ENCODE data around the gene TEKT3.

Gene TEKT3

DNA sequence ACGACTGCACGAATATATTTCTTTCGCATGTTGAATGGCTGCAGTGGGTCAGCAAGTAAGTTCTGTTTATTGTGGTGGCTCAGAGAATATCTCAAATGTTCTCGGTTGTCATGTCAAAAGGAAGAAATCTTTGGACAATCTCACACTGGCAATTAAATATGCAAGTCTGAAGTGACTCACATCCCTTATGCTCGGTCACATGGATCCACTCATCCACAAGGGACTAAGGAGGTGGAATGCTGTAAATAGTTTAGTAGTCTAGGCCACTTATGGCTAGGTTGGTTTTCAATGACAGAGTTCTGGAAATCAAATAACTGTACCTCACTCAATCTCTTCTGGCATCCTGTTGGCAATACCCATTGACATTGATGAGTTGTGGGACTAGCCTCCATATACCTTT lies 43.2 kb downstream of the TEKT3 start:
- no peak for TF ChIP-seq POLR2A (IDR thresholded peaks at IDR 0.05; ENCODE audit: low read length)
- TF ChIP-seq GATA1 (IDR thresholded peaks at IDR 0.05; ENCODE audit: low read depth, low read length), result no peak
- no peak for DNase-seq

DNA sequence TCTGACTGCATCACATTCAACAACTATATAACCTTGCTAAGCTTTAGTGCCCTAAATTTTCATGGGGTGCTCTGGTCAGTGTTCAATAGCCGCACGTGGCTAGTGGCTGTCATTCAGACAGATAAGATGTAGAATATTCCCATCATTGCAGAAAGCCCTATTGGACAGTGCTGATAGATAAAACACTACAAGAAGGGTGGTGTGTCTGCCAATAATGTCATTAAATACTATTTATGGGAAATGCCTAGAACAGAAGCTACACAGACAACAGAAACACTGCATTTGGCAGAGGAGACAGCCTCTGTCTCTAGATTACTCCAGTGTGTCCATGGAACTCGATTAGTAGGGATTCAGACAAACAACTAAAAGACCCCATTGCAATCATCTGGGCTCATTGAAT lies 47.8 kb downstream of the TEKT3 start:
- DNase-seq, result no peak
- TF ChIP-seq POLR2A (IDR thresholded peaks at IDR 0.05; ENCODE audit: low read length) (no peak), GATA1 (IDR thresholded peaks at IDR 0.05; ENCODE audit: low read depth, low read length) (no peak)

DNA sequence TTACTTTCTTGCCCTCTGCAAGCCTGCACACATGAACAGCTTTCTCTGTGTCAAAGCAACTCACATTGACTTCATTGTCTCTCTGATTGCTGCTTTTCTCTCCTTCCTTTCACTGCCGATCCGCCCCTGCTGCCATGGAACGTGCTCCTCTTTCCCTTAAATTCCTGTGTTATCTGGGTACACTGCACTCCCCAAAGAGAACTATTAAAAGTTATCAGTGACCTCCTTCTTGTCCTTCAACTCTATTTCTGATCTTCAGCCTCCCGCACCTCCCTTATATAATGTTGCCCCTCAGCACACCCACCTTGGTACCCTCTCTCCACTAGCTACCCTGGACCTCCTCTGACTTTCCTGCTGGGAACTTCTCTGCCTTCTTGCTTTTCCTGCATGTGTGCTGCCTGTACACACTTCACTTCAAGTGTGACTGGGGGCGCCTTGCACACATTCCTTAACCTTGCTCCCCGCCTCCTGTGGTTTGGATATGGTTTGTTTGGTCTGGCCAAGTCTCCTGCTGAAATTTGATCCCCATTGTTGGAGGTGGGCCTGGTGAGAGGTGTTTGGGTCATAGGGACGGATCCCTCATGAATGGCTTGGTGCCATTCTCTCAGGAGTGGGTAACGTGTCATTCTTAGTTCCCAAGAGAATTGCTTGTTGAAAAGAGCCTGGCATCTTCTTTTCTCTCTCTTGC lies 49.6 kb downstream of the TEKT3 start:
- no peak for DNase-seq
- TF ChIP-seq POLR2A (IDR thresholded peaks at IDR 0.05; ENCODE audit: low read length) (no peak), GATA1 (IDR thresholded peaks at IDR 0.05; ENCODE audit: low read depth, low read length) (no peak)

DNA sequence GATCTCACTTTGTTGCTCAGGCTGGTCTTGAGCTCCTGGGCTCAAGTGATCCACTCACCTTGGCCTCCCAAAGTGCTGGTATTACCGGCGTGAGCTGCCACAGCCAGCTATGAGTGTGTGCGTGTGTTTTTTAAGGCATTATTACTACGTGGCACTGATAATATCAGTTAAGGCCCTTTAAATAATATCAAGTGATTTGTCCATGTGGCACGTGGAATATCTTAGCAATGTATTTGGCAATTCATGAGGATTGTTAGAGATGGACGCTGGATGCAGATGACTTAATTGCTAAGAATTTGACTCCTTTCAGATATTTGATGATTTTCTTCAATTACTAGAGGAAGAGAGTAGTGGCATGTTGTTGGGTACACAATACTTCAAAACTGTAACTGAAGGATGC lies 50.8 kb downstream of the TEKT3 start:
- DNase-seq, result no peak
- TF ChIP-seq POLR2A (IDR thresholded peaks at IDR 0.05; ENCODE audit: low read length), result no peak
- no peak for TF ChIP-seq GATA1 (IDR thresholded peaks at IDR 0.05; ENCODE audit: low read depth, low read length)

DNA sequence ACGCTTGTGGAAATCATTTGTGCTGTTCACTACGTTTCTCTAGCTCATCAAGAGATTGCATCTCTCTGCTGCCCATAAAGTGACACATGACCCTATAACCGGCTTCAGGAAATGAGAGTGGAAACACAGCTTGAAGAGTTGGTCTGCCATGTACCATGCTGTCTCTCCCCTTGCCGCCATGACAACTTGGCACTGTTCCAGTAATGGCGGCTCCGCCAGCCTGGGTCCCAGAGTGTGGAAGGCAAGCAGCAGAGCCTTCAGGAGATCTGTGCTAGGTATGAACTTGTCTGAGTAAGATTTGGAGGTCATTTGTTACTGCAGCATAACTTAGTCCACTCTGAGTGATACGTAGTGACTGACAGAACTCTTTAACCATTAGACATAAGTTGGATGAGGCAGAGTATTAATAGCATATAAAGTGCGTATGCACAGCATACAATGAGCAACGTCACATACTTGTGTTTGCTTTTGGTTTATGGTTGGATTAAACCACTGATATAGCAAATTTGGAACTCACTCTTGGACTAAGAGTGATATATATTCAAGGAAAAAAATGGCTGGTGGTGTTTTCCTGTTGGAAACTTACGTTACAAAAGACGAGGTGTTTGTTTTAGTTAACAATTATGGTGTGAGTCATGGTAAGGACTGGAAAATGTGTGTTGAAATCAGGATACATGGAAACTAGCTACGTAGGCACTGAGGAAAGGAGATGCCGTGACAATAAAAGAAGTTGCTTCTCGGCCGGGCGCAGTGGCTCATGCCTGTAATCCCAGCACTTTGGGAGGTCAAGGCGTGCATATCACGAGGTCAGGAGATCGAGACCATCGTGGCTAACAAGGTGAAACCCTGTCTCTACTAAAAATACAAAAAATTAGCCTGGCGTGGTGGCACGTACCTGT lies 51.9 kb downstream of the TEKT3 start:
- DNase-seq, result no peak
- TF ChIP-seq POLR2A (IDR thresholded peaks at IDR 0.05; ENCODE audit: low read length) (no peak), GATA1 (IDR thresholded peaks at IDR 0.05; ENCODE audit: low read depth, low read length) (no peak)

DNA sequence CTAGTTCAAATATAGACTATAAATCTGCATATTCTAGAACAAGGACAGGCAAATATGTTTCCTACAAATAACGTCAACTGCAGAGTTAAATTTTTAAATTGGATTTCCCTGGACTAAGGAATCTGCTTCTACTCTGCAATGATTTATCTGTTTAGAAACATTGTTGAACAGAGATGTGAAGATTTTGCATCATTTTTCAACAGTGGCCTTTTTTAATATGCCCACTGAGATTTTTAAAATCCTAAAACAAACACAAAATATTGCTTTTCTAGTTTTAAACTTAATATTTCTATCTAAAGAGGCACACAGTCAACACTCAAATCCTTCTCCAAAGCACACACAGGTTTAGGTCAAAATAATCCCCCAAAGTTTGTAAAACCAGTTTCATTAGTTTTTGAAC lies 52.5 kb downstream of the TEKT3 start:
- no peak for DNase-seq
- TF ChIP-seq GATA1 (IDR thresholded peaks at IDR 0.05; ENCODE audit: low read depth, low read length) (no peak), POLR2A (IDR thresholded peaks at IDR 0.05; ENCODE audit: low read length) (no peak)

DNA sequence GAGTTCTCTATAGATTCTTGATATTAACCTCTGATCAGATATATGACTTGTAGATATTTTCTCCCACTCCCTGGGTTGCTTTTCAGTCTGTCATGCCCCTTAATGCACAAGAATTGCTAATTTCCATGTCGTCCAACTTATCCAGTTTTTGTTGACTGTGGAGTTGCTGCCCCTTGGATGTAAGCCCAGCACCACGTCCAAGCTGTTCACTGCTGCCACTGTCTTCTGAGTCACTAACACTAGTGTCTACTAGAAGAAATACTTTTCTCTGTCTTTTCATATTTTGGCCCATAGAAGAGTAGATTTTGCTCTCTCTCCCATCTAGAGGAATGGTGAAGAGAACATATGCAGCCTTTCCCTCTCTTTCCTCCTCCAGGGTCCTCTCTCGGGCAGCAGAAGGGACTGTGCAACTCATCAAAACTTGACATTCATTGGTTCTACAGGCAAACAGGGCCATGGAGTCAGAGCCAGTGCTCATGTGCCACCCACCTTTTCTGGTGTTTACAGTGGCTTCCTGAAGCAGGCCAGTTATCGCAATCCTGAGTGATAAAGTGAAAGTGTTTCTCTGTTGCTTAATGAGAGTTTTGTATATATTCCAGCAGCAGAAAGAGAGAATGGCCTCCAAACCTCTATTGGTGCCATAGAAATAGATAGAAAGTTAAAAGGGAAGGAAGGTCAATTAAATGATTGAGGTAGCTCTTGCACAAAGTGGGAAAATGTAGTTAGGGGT lies 53.7 kb downstream of the TEKT3 start:
- no peak for DNase-seq
- TF ChIP-seq POLR2A (IDR thresholded peaks at IDR 0.05; ENCODE audit: low read length) (no peak), GATA1 (IDR thresholded peaks at IDR 0.05; ENCODE audit: low read depth, low read length) (no peak)

DNA sequence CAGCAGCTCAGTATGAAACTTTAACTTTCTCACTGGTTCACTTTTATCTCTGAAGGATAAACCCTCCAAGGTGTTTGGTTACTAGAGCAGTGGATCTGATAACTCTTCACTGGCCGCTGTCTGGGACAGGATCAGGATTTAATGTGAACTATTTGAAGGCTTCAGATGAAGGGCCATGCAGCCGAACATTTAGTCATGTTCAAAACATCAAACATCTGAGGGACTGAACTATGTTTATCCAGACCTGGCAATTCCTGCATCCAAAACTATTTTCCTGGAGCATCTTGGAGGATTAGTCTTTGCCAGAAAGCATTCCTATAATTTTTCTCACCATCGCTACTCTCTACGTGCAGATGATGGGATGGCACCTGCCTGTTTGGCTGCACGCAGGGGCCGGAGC lies 55.9 kb downstream of the TEKT3 start:
- DNase-seq, result no peak
- no peak for TF ChIP-seq GATA1 (IDR thresholded peaks at IDR 0.05; ENCODE audit: low read depth, low read length)
- no peak for TF ChIP-seq POLR2A (IDR thresholded peaks at IDR 0.05; ENCODE audit: low read length)

DNA sequence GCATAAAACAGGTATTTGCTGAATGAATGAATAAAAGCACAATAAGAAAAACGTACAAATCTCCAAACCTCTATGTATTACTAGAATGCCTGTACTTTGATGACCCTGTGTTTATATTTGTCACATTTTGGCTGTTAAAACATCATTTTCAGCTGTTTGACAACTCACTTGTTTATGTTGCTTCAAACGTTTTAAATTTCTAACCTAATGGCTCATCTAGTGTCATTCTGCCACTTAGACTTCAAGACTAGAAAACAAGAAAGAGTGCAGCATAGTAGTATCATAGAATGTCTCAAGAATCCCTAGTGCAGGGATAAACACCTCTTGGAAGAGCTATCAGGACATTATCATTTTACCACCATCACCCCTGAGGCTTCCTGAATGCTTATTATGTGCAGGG lies 56.9 kb downstream of the TEKT3 start:
- no peak for DNase-seq
- TF ChIP-seq POLR2A (IDR thresholded peaks at IDR 0.05; ENCODE audit: low read length) (no peak), GATA1 (IDR thresholded peaks at IDR 0.05; ENCODE audit: low read depth, low read length) (no peak)

DNA sequence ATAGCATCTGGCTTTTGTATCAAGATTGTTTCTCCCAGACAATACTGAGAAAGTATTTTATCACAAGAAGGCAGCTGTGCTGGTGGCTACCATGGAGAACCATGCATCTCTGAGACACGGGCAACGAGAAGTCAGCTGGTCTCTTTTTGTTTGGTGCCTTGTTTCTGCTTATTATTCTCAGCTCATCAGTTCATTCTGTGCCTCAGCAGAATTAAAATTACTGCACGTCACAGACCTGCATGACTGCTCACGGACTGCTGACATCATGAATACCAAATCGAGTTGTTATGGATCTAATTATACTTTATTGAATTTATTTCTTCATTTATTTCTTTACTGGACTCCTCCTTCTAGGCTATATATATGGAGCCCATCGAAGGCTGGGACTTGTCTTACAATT lies 57.3 kb downstream of the TEKT3 start:
- no peak for DNase-seq
- TF ChIP-seq POLR2A (IDR thresholded peaks at IDR 0.05; ENCODE audit: low read length), result no peak
- no peak for TF ChIP-seq GATA1 (IDR thresholded peaks at IDR 0.05; ENCODE audit: low read depth, low read length)

DNA sequence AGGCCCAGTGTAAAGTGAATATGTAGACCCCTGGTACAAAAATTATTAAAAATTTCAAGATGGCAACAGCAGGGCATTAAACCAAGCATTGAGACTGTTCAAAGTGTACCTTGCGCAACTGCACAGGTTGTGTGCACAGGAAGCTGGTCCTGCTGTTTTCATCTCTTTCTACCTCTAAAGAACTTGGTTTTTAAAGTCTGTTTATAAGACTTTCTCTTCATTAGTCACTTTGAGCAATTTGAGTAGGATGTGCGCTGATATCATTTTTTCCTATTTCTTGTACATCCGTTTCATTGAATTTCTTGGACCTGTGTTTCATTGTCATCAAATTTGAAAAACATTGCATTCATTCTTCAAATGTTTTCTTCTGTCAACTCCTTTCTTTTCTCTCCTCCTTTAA lies 59.5 kb downstream of the TEKT3 start:
- TF ChIP-seq POLR2A (IDR thresholded peaks at IDR 0.05; ENCODE audit: low read length) (no peak), GATA1 (IDR thresholded peaks at IDR 0.05; ENCODE audit: low read depth, low read length) (no peak)
- no peak for DNase-seq

DNA sequence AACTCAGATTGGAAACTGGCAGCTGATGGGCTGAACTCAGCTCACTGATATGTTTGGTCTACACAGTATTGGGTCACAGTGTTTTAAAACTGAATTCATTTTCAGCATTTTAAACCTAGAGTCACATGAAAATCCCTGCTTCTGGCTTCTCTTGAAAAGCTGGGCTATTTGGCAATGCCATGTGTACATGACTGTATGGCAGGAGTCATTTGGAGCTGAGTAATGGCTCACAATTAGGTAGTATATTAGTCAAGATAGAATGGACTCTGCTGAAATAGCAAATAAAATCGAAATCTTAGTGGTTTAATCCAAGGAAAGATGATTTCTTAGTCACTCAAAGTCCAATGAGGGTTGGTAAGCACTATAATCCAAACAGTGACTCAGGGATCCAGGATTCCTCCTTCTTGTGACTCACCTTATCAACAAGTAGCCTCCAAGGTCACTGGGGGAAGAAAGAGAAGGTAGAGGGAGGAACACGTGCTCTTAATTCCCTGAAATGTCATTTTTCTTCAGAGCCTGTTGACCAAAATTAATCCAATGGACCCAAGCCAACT lies 62.4 kb downstream of the TEKT3 start:
- no peak for DNase-seq
- TF ChIP-seq GATA1 (IDR thresholded peaks at IDR 0.05; ENCODE audit: low read depth, low read length) (no peak), POLR2A (IDR thresholded peaks at IDR 0.05; ENCODE audit: low read length) (no peak)

DNA sequence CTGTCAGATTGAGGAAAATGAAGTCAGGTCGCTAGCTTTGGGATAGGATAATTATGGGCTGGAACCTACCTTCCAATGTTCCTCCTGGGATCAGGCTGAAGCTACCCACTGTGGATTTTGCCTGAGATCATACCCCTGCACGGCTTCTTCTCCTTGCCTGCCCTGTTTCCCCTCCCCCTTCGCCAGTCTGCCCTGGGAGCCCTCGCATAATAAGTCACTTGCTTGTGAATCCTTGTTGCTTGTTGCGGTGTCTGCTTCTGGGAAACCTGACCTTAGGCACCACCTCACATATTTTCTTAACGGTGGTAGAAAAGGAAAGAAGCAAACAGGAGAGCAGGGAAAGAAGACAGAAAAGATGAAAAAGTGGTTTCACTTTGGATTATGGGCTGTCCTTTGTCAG lies 63.0 kb downstream of the TEKT3 start:
- TF ChIP-seq GATA1 (IDR thresholded peaks at IDR 0.05; ENCODE audit: low read depth, low read length) (no peak), POLR2A (IDR thresholded peaks at IDR 0.05; ENCODE audit: low read length) (no peak)
- no peak for DNase-seq

DNA sequence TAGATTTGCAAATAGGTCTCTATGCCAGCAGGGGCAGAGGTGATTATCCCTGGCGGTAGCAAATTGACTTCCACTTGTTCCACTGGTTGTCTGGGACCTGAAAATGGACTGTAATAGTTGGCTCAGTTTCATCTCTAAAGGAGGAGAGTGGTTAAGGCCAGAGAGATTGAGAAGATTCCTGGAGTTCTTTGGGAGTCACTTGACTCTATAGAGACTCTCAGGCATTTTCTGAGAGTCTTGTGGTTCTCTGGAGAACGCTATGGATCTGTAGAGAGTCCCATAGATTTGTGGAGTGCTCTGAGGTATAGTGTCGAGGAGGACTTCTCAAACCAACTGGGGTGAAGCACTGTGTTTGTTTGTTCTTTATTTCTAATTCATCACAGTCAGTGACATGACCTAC lies 67.4 kb downstream of the TEKT3 start:
- DNase-seq, result no peak

More for the DNA sequence above, 67.4 kb downstream of the TEKT3 start:
- TF ChIP-seq POLR2A (IDR thresholded peaks at IDR 0.05; ENCODE audit: low read length), result no peak
- TF ChIP-seq GATA1 (IDR thresholded peaks at IDR 0.05; ENCODE audit: low read depth, low read length), result no peak

Data from erythroblast (primary cell).